K562 (cell line): ENCODE data around the gene PILRA. TPM values are rescaled to one million over a fixed set of nuclear protein-coding genes. Genes with fewer than 3 reads are reported as not detected.

Experiments
- BRCA1 ChIP-seq, 2 experiments: fragments of 450-650 bp in 1 of 2; sonication (generic) in 1 of 2; formaldehyde crosslinking in 1 of 2; IDR thresholded peaks; 2 replicates each; pipeline versions ENCODE4 v1.5.0 to v1.6.1; 2017 to 2020; ENCODE audit warnings: mild to moderate bottlenecking in 1 of 2, missing genetic modification reagents in 1 of 2
- CREB1 ChIP-seq, 2 experiments: sonication (generic) in 1 of 2; formaldehyde crosslinking in 1 of 2; IDR thresholded peaks; 2 replicates each; pipeline versions ENCODE4 v1.6.1 to v1.8.0; 2012 to 2022; ENCODE audit warnings: inconsistent platforms in 1 of 2, mild to moderate bottlenecking in 1 of 2, missing genetic modification reagents in 1 of 2, moderate library complexity in 1 of 2
- CTBP1 ChIP-seq: fragments of 450-650 bp; IDR thresholded peaks from 2 replicates; pipeline ENCODE4 v1.6.1; 2016; ENCODE audit warnings: borderline replicate concordance
- JUND ChIP-seq, 2 experiments: IDR thresholded peaks; 2 replicates in 1 of 2; 3 replicates in 1 of 2; pipeline ENCODE4 v1.6.1; 2011; ENCODE audit warnings: borderline replicate concordance in 2 of 2, low read depth in 2 of 2, low read length in 2 of 2, improper control_type of control experiment in 1 of 2, missing biosample characterization in 1 of 2, missing genetic modification characterization in 1 of 2, missing genetic modification reagents in 1 of 2
- L3MBTL2 ChIP-seq: fragments of 450-650 bp; IDR thresholded peaks from 2 replicates; pipeline ENCODE4 v1.6.1; 2016; ENCODE audit warnings: mild to moderate bottlenecking, moderate library complexity
- MTA3 ChIP-seq: fragments of 450-650 bp; formaldehyde crosslinking; IDR thresholded peaks from 2 replicates; pipeline ENCODE4 v1.6.1; 2017; ENCODE audit warnings: mild to moderate bottlenecking, borderline replicate concordance
- NRF1 ChIP-seq, 2 experiments: fragments of 450-650 bp; IDR thresholded peaks in 1 of 2; conservative IDR thresholded peaks in 1 of 2; 2 replicates each; pipeline ENCODE4 v1.6.1; 2014; ENCODE audit warnings: mild to moderate bottlenecking in 2 of 2
- PRPF4 ChIP-seq: fragments of 200-400 bp; formaldehyde crosslinking; IDR thresholded peaks from one replicate; pipeline ENCODE4 v1.6.1; 2017; ENCODE audit warnings: low read length, low read depth, mild to moderate bottlenecking; ENCODE audit not compliant: insufficient read depth, poor library complexity, severe bottlenecking
- RAD21 ChIP-seq, 2 experiments: fragments of 250-450 bp in 1 of 2; fragments of 450-650 bp in 1 of 2; sonication (Bioruptor Pico) in 1 of 2; formaldehyde crosslinking in 1 of 2; IDR thresholded peaks in 1 of 2; conservative IDR thresholded peaks in 1 of 2; 2 replicates each; pipeline versions ENCODE4 v1.4.0 to v1.8.0; 2020 to 2022; ENCODE audit warnings: mild to moderate bottlenecking in 2 of 2, moderate library complexity in 1 of 2
- RNF2 ChIP-seq: sonication (generic); IDR thresholded peaks from 2 replicates; pipeline ENCODE4 v1.6.1; 2016
- SMAD3 ChIP-seq: fragments of 450-650 bp; formaldehyde crosslinking; conservative IDR thresholded peaks from 2 replicates; pipeline ENCODE4 v1.4.0; 2020; ENCODE audit warnings: mild to moderate bottlenecking
- SOX6 ChIP-seq: fragments of 450-650 bp; IDR thresholded peaks from 2 replicates; pipeline ENCODE4 v1.6.1; 2014; ENCODE audit warnings: mild to moderate bottlenecking
- ZZZ3 ChIP-seq: fragments of 450-650 bp; IDR thresholded peaks from 2 replicates; pipeline ENCODE4 v1.6.1; 2016; ENCODE audit warnings: antibody characterized with exemption, mild to moderate bottlenecking, moderate library complexity
- polyA plus RNA-seq, 8 experiments: library from polyadenylated mRNA; depleted of rRNA in 4 of 8; stranded (reverse) in 5 of 8; unstranded in 3 of 8; fragments of >200 nt; fragmentation: Nextera tagmentation in 2 of 8; fragmentation: Illumina TruSeq in 1 of 8; extraction: Ambion mirVana in 2 of 8; extraction: Trizol in 1 of 8; gene quantifications; 2 replicates each; pipeline versions ENCODE4 v1.2.1 to v1.2.3, GENCODE V29; 2011 to 2014; ENCODE audit warnings: inconsistent platforms in 1 of 8, missing spikeins in 1 of 8
- total RNA-seq, 7 experiments: library from RNA; depleted of rRNA in 6 of 7; stranded (reverse); fragments of >200 nt in 6 of 7; fragmentation: Illumina TruSeq in 2 of 7; extraction: Trizol in 2 of 7; gene quantifications; 2 replicates each; pipeline versions ENCODE4 v1.2.1 to v1.2.3, GENCODE V29; 2011 to 2021; ENCODE audit warnings: low replicate concordance in 1 of 7
- TF ChIP-seq, protein P1 (sequence below): fragments of 250-450 bp; sonication (Bioruptor Pico); IDR thresholded peaks from 2 replicates; pipeline ENCODE4 v1.5.0; 2020; ENCODE audit warnings: mild to moderate bottlenecking, borderline replicate concordance
- TF ChIP-seq, protein P2 (sequence below), 2 experiments: IDR thresholded peaks; 2 replicates each; pipeline ENCODE4 v1.6.1; 2012; ENCODE audit warnings: improper control_type of control experiment in 2 of 2, low read depth in 2 of 2, low read length in 2 of 2, borderline replicate concordance in 1 of 2
- TF ChIP-seq, protein P3 (sequence below): IDR thresholded peaks from 2 replicates; pipeline ENCODE4 v1.6.1; 2011; ENCODE audit warnings: borderline replicate concordance, low read depth, mild to moderate bottlenecking, moderate library complexity, low read length; ENCODE audit not compliant: insufficient read depth, poor library complexity, severe bottlenecking
- TF ChIP-seq, protein P4 (sequence below): sonication (generic); formaldehyde crosslinking; IDR thresholded peaks from 2 replicates; pipeline ENCODE4 v1.8.1; 2022; ENCODE audit warnings: missing genetic modification reagents

Gene PILRA
- total and polyA plus RNA-seq, 9 of the 15 experiments (the other 6 are each of a cell fraction or from before 2014, with no cell fraction given): 0.13 to 1.8 (median 0.62) TPM

DNA sequence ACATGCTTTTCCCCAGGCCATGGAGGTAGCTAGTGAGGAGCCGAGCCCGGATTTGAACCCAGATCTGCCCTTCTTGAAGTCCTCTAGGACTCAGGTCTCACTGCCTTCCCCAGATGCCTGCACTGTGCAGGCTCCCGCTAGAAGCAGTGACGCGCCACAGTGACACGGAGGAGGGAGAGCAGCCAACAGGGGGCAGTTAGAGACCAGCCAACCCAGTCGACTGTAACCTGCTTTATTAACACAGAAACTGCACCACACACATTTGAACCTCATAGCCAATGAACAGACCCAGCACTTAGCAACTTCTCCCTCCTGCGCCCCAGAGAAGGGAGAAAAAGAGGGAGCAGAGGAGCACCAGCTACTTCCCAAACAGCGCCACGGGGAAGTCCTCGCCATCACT is 27.4 kb downstream of the PILRA start (continued):
- TF ChIP-seq, protein P1, sequence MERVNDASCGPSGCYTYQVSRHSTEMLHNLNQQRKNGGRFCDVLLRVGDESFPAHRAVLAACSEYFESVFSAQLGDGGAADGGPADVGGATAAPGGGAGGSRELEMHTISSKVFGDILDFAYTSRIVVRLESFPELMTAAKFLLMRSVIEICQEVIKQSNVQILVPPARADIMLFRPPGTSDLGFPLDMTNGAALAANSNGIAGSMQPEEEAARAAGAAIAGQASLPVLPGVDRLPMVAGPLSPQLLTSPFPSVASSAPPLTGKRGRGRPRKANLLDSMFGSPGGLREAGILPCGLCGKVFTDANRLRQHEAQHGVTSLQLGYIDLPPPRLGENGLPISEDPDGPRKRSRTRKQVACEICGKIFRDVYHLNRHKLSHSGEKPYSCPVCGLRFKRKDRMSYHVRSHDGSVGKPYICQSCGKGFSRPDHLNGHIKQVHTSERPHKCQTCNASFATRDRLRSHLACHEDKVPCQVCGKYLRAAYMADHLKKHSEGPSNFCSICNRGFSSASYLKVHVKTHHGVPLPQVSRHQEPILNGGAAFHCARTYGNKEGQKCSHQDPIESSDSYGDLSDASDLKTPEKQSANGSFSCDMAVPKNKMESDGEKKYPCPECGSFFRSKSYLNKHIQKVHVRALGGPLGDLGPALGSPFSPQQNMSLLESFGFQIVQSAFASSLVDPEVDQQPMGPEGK (CRISPR knock-in tag): no peak
- TF ChIP-seq RNF2 (no peak), NRF1 (conservative IDR thresholded peaks at IDR 0.05 in 1 of 2, IDR thresholded peaks at IDR 0.05 in 1 of 2) (0 out of 4 replicates have a peak, but pooled peaks of 1 of the 2 experiments have one; percentile 28), L3MBTL2 (peak; percentile 44; the same call in 1 of the 2 replicates), CREB1 (IDR thresholded peaks at IDR 0.05) (peak; percentile 81), CREB1 (CRISPR knock-in tag; IDR thresholded peaks at IDR 0.05) (peak; percentile 91), ZZZ3 (no peak), RAD21 (CRISPR knock-in tag; conservative IDR thresholded peaks at IDR 0.05 in 1 of 2, IDR thresholded peaks at IDR 0.05 in 1 of 2) (peak; percentile 66 to 92), SMAD3 (CRISPR knock-in tag) (no peak), SOX6 (0 out of 2 replicates have a peak, but pooled peaks have one; percentile 25), CTBP1 (peak; percentile 66; the same call in 1 of the 2 replicates), MTA3 (no peak), BRCA1 (IDR thresholded peaks at IDR 0.05) (no peak), BRCA1 (CRISPR knock-in tag; IDR thresholded peaks at IDR 0.05) (no peak), JUND (IDR thresholded peaks at IDR 0.05; ENCODE audit: borderline replicate concordance, low read depth, low read length) (peak; percentile 67; the same call in 1 of the 2 replicates), JUND (tag; IDR thresholded peaks at IDR 0.05; ENCODE audit: borderline replicate concordance, low read depth, low read length) (peak; percentile 24; the same call in 1 of the 3 replicates), PRPF4 (no peak)
- TF ChIP-seq, protein P2, sequence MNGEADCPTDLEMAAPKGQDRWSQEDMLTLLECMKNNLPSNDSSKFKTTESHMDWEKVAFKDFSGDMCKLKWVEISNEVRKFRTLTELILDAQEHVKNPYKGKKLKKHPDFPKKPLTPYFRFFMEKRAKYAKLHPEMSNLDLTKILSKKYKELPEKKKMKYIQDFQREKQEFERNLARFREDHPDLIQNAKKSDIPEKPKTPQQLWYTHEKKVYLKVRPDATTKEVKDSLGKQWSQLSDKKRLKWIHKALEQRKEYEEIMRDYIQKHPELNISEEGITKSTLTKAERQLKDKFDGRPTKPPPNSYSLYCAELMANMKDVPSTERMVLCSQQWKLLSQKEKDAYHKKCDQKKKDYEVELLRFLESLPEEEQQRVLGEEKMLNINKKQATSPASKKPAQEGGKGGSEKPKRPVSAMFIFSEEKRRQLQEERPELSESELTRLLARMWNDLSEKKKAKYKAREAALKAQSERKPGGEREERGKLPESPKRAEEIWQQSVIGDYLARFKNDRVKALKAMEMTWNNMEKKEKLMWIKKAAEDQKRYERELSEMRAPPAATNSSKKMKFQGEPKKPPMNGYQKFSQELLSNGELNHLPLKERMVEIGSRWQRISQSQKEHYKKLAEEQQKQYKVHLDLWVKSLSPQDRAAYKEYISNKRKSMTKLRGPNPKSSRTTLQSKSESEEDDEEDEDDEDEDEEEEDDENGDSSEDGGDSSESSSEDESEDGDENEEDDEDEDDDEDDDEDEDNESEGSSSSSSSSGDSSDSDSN (IDR thresholded peaks at IDR 0.05; ENCODE audit: borderline replicate concordance in 1 of 2, low read depth in 2 of 2, low read length in 2 of 2): 0 out of 4 replicates have a peak, but pooled peaks of 1 of the 2 experiments have one; percentile 41
- TF ChIP-seq, protein P3, sequence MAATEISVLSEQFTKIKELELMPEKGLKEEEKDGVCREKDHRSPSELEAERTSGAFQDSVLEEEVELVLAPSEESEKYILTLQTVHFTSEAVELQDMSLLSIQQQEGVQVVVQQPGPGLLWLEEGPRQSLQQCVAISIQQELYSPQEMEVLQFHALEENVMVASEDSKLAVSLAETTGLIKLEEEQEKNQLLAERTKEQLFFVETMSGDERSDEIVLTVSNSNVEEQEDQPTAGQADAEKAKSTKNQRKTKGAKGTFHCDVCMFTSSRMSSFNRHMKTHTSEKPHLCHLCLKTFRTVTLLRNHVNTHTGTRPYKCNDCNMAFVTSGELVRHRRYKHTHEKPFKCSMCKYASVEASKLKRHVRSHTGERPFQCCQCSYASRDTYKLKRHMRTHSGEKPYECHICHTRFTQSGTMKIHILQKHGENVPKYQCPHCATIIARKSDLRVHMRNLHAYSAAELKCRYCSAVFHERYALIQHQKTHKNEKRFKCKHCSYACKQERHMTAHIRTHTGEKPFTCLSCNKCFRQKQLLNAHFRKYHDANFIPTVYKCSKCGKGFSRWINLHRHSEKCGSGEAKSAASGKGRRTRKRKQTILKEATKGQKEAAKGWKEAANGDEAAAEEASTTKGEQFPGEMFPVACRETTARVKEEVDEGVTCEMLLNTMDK: peak; percentile 77
- TF ChIP-seq, protein P4, sequence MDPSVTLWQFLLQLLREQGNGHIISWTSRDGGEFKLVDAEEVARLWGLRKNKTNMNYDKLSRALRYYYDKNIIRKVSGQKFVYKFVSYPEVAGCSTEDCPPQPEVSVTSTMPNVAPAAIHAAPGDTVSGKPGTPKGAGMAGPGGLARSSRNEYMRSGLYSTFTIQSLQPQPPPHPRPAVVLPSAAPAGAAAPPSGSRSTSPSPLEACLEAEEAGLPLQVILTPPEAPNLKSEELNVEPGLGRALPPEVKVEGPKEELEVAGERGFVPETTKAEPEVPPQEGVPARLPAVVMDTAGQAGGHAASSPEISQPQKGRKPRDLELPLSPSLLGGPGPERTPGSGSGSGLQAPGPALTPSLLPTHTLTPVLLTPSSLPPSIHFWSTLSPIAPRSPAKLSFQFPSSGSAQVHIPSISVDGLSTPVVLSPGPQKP (CRISPR knock-in tag): no peak
